Endometrial microvascular endothelial cells (primary cell): ENCODE results near the gene CSRNP3. TPM values are rescaled to one million over a fixed set of nuclear protein-coding genes. Genes with fewer than 3 reads are reported as not detected.

Experiments used
- in situ Hi-C: cut with HindIII; loops from 2 replicates; pipeline ENCODE4 v1.10.0; 2017; ENCODE audit warnings: low sequenced_read_pairs, low pct_unique_long_range_greater_than_20kb; ENCODE audit errors: inconsistent ontology term
- total RNA-seq: library from RNA; depleted of rRNA; stranded (reverse); fragments of >200 nt; gene quantifications from one replicate; pipeline ENCODE4 v1.2.3, GENCODE V29; 2015; ENCODE audit errors: inconsistent ontology term

The CSRNP3 gene
- total RNA-seq, 1 donor from 2014 or later: not detected

DNA sequence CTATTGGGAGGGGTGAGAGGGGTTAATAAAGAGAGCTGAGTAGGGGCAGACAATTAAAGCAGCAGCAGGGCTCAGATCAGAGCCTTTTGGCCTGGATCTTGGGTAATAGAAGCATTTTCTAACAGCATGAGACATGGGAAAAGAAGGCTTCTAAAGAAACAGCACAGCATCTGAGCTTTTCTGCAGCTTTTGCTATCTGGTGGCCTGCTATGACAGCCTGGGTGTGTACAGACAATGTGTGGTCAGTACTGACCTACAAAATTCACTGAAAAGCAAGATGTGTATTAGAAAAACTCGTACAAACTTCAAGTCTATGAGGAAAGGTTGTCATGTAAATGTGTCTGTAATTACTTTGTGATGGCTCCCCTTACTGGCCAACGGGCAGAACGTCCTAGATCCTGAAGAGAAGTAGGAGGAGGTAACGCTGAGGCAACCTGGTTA, 229.0 kb downstream of the CSRNP3 start:
- in situ Hi-C loops: no loop called here

- in situ Hi-C loops: no loop called here
Observed at GRCh38 chr2:165699946-165700345, 230.4 kb downstream of the CSRNP3 start.

DNA sequence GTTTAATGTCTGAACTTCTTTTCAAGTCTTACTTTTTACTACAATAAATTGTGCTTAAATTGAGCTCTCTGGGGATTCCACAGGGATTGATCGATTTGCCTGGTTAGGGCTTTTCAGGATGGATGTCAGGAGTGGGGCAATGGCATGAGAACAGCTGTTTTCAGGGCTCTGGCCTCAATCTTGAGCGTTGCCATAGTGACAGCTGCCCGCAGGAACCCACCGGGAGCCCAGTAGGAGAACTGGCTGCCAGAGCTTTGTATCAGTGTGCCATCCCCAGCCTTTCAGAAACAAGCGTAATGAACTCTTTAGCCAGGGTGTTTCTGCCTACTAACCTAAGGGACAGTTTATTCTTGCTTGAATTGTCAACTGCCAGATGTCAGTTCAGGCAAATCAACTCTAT, 231.0 kb downstream of the CSRNP3 start:
- in situ Hi-C loops: no loop called here

GRCh38 chr2:165701147-165701546, 231.6 kb downstream of the CSRNP3 start:
- in situ Hi-C loops: no loop called here

GRCh38 chr2:165706960-165707487, 237.5 kb downstream of the CSRNP3 start:
- in situ Hi-C loops: no loop called here

DNA sequence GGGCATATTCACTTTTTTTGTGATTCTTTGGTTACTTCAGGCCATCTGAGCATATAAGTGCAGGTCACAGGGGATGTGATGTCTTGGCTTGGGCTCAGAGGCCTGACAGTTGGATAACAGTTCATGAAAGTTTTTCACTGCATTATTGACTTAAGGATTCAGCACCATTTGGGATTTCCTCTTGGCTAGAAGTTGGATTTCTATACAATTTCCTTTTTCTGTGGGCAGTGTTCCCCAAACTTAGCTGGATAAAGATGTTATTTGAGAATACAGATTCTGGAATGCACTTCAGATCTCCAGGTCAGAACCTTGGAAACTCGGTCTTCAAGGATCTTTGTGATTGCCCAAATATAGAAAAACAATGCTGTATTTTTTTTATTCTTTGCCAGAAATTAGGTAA, 246.6 kb downstream of the CSRNP3 start:
- in situ Hi-C loops: no loop called here

- in situ Hi-C loops: no loop called here
Observed at GRCh38 chr2:165718610-165719210, 249.2 kb downstream of the CSRNP3 start.

GRCh38 chr2:165720511-165720910, 251.0 kb downstream of the CSRNP3 start:
- in situ Hi-C loops: no loop called here

GRCh38 chr2:165725421-165725820, 255.9 kb downstream of the CSRNP3 start:
- in situ Hi-C loops: no loop called here

Other genes starting within 250 kb of the CSRNP3 start
- gene SCN2A, start 230.3 kb upstream of the CSRNP3 start, total RNA-seq: not detected